Heart right ventricle (tissue), 16 donors: ENCODE data around the gene GPC5. TPM values are rescaled to one million over a fixed set of nuclear protein-coding genes. Genes with fewer than 3 reads are reported as not detected.
A peak's percentile ranks its signal among the peaks of the same experiment; 100 is the strongest.
"Not testable (repeated sequence)": the region's sequence is repeated elsewhere in the genome, so short reads cannot be mapped to it uniquely, and the experiment has no call there.

Source experiments
- ATAC-seq, 8 donors: fragments of 200-7000 bp; cut with Tn5 transposase; one replicate each; pipeline ENCODE4 v1.9.1; 2020; ENCODE audit warnings: mild to moderate bottlenecking in 8 of 8, moderate library complexity in 8 of 8, moderate number of reproducible peaks in 1 of 8
- DNase-seq, 2 donors: peaks; one replicate each; pipeline ENCODE4 v3.0.0-alpha.2; 2020
- H3K27ac ChIP-seq, 10 donors: fragments of 200-600 bp; sonication (generic) in 2 of 10; one replicate each; pipeline versions ENCODE4 v1.5.0 to v1.8.0; 2020 to 2022; ENCODE audit warnings: mild to moderate bottlenecking in 3 of 10
- H3K27me3 ChIP-seq, 7 donors: fragments of 200-600 bp; one replicate each; pipeline ENCODE4 v1.8.0; 2021 to 2022; ENCODE audit warnings: mild to moderate bottlenecking in 2 of 7
- H3K36me3 ChIP-seq, 9 donors: fragments of 200-600 bp; sonication (generic) in 1 of 9; one replicate each; pipeline versions ENCODE4 v1.5.0 to v1.8.0; 2020 to 2022; ENCODE audit warnings: mild to moderate bottlenecking in 2 of 9
- H3K4me1 ChIP-seq, 9 donors: fragments of 200-600 bp; sonication (generic) in 1 of 9; one replicate each; pipeline versions ENCODE4 v1.5.0 to v1.8.0; 2020 to 2022; ENCODE audit warnings: mild to moderate bottlenecking in 4 of 9
- H3K4me3 ChIP-seq, 10 donors: fragments of 200-600 bp; sonication (generic) in 2 of 10; one replicate each; pipeline versions ENCODE4 v1.5.0 to v1.8.0; 2020 to 2022; ENCODE audit warnings: mild to moderate bottlenecking in 7 of 10, moderate library complexity in 2 of 10
- H3K9me3 ChIP-seq, 11 donors: fragments of 200-600 bp in 10 of 11; sonication (generic) in 2 of 11; one replicate each; pipeline versions ENCODE4 v1.5.0 to v1.8.0; 2013 to 2022; ENCODE audit warnings: mild to moderate bottlenecking in 2 of 11, control low read depth in 1 of 11, moderate library complexity in 1 of 11
- WGBS, 2 donors: extraction: QIAGEN DNeasy Blood & Tissue Kit; methylation state at CpG; one replicate each; pipeline ENCODE4 v1.1.7; 2013; ENCODE audit warnings: inconsistent platforms in 1 of 2; 5-methylcytosine and 5-hydroxymethylcytosine counted together
- intact Hi-C, 10 donors: fragments of 100-400 bp; cut with DNase I; formaldehyde crosslinking; loops; one replicate each; pipeline versions ENCODE4 v1.11.1 to v1.14.2; 2022
- polyA plus RNA-seq, 2 donors: library from polyadenylated mRNA; stranded (reverse); fragments of 200-250 nt; gene quantifications; one replicate each; pipeline ENCODE4 v1.2.3, GENCODE V29; 2013
- total RNA-seq, 10 donors: library from RNA; stranded (reverse); fragmentation: NEBNext Ultra II Directional in 3 of 10; extraction: Animal tissue kit (Norgen Biotek cat#: 25700) in 3 of 10; gene quantifications; one replicate each; pipeline versions ENCODE4 v1.2.1 to v1.2.4, GENCODE V29; 2021 to 2023
- TF ChIP-seq, protein P1 (sequence below), 9 donors: fragments of 200-600 bp; sonication (generic) in 2 of 9; IDR thresholded peaks; one replicate each; pipeline versions ENCODE4 v1.5.0 to v1.8.0; 2021 to 2022; ENCODE audit warnings: antibody characterized with exemption in 9 of 9, mild to moderate bottlenecking in 5 of 9, moderate library complexity in 1 of 9
- donor health status: Arrhythmogenic right ventricular cardiomyopathy.
- donor health status: ischemic (EF 13 %, LVEDD 7.1; RV severe dilation, severe dysfunction).
- donor health status: healthy with polysubstance abuse.
- donor health status: DM: no; HTN: yes; CAD: no.
- donor health status: DM: no; HTN: no; CAD: no.
- donor health status: ischemic (EF 25% LVEDD 6.9; RV normal size, moderate dysfunction).
- donor health status: ischemic (EF 25% LVEDD 5.7; RV mildly dilated, moderate dysfunction).
- donor health status: healthy.
- donor health status: DM: yes; HTN: yes; CAD: no.
- donor health status: Ischemic cardiomyopathy.
- donor health status: ischemic (EF 35%, LVEDD 5.7; RV mildly dilated, moderate dysfunction).
- donor health status: nonischemic (EF 11% LVEDD 7.7; RV severe dilation, severe dysfunction).
- donor health status: DM: yes; HTN: yes; CAD: no.
- donor health status: PGD.
- donor health status: ischemic (EF 29% LVEDD 5.4; RV normal size, mild dysfunction).
- donor health status: nonischemic (EF 23%, LVEDD 6.1; RV moderate dilation, normal function).

Gene GPC5
- total and polyA plus RNA-seq, 12 donors = 0.01 to 3.5 (median 0.70) TPM; not detected in 1

DNA sequence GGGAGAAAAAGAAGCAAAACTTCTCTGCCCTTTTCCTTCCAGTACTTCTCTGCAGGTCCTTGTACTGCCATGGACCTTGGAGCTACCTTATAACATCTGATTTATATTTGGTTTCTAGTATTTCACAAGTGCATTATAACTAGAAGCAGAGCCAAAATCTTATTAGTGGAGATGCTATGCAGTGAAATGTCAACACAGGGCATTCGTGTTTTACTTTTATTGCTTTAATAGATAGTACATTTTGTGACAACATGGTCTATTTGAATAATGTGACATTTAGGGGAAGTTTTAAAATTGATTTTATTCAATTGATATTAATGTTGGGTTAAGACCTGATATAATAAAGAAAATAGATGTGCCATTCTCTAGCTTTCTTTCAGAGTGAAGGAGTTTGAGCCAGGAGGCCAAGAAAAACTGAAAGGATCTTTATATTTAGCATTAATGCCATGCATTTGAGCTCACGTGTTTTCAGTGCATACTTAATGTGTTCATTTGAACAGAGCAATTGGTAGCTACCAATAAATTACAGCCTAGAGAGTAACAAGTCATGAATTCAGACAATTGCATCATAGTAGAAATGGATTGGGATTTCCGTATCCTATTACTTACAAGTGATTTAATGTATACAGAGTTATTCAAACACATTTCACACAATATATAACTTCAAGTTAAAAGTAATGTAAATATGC lies 863.8 kb downstream of the GPC5 start:
- Histone ChIP-seq H3K9me3 (no peaks in the 10 kb centered on the region), H3K27ac (no peak overlapping the region), H3K4me1 (peaks cover 0 to 5% (median 0%) of the 10 kb centered on the region in 9 donors), H3K4me3 (no peak overlapping the region), H3K27me3 (no peaks in the 10 kb centered on the region), H3K36me3 (no peaks in the 10 kb centered on the region)
- TF ChIP-seq, protein P1, sequence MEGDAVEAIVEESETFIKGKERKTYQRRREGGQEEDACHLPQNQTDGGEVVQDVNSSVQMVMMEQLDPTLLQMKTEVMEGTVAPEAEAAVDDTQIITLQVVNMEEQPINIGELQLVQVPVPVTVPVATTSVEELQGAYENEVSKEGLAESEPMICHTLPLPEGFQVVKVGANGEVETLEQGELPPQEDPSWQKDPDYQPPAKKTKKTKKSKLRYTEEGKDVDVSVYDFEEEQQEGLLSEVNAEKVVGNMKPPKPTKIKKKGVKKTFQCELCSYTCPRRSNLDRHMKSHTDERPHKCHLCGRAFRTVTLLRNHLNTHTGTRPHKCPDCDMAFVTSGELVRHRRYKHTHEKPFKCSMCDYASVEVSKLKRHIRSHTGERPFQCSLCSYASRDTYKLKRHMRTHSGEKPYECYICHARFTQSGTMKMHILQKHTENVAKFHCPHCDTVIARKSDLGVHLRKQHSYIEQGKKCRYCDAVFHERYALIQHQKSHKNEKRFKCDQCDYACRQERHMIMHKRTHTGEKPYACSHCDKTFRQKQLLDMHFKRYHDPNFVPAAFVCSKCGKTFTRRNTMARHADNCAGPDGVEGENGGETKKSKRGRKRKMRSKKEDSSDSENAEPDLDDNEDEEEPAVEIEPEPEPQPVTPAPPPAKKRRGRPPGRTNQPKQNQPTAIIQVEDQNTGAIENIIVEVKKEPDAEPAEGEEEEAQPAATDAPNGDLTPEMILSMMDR (IDR thresholded peaks at IDR 0.05) = no peak
- intact Hi-C loops = no loop called here
- DNase-seq (no peak), ATAC-seq (no peak)
- 73 to 80% methylated on average over 3 of the region's 3 CpGs for WGBS, 2 donors

DNA sequence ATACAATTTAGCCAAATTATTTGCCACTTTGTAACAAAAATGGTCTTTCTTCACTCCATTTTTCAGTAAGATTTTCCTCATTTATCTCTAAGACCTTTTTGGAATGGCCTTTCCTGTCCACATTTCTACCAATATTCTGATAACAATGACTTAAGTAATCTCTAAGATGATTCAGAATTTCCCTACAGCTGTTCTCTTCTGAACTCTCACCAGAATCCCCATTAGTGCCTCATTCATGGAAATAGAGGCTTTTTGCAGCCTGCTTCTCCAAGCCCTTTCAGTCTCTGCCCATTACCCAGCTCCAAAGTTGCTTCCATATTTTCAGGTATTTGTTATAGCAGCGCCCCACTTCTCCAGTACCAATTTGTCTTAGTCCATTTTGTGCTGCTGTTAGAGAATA lies 867.0 kb downstream of the GPC5 start:
- intact Hi-C loops = loop anchor here in 1 of 10 donors (5.0 kb wide), 1 partner anchor 43 kb away; no protein-coding TSS in a partner anchor
- no peak overlapping the region for H3K4me3 ChIP-seq
- ATAC-seq (peak in 7 of 8 donors; percentile 42 to 75 (median 64)), DNase-seq (no peak)
- no peaks in the 10 kb centered on the region for H3K9me3 ChIP-seq
- TF ChIP-seq, protein P1 (IDR thresholded peaks at IDR 0.05) = no peak
- 83 to 84% methylated on average over 1 of the region's 1 CpG for WGBS, 2 donors
- H3K4me1 ChIP-seq = peaks cover 0 to 5% (median 0%) of the 10 kb centered on the region in 9 donors
- no peaks in the 10 kb centered on the region for H3K36me3 ChIP-seq
- H3K27me3 ChIP-seq = no peaks in the 10 kb centered on the region
- peak overlapping the region in 4 of 10 donors; percentile 4 to 38 (median 18) for H3K27ac ChIP-seq

DNA sequence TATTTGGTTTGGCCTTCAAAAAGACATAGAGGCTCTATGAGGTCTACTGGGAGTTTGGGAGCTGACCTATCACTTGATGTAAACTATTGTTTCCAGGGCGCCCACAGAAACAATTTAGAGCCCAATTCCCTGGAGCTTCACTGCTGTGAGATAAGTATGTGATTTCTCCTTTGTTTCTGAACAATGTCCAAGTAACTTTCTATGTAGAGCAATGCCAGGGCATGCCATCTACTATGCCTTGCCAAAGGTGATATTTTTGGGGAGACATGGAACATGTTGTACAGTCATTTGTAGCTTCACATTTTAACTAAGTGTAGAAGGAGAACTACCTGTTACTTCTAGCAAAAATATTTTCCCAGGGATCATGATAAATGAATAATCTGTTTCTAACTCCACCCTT lies 872.6 kb downstream of the GPC5 start:
- no peak for DNase-seq
- no peaks in the 10 kb centered on the region for H3K36me3 ChIP-seq
- H3K27me3 ChIP-seq = no peaks in the 10 kb centered on the region
- H3K9me3 ChIP-seq = peaks cover 0 to 5% (median 0%) of the 10 kb centered on the region in 11 donors
- WGBS, 2 donors = 64 to 88% methylated on average over 1 of the region's 1 CpG
- no peaks in the 10 kb centered on the region for H3K4me1 ChIP-seq
- intact Hi-C loops = no loop called here
- ATAC-seq = peak in 3 of 8 donors; percentile 57 to 84 (median 65)
- no peak overlapping the region for H3K4me3 ChIP-seq
- no peak overlapping the region for H3K27ac ChIP-seq
- TF ChIP-seq, protein P1 (IDR thresholded peaks at IDR 0.05) = no peak

DNA sequence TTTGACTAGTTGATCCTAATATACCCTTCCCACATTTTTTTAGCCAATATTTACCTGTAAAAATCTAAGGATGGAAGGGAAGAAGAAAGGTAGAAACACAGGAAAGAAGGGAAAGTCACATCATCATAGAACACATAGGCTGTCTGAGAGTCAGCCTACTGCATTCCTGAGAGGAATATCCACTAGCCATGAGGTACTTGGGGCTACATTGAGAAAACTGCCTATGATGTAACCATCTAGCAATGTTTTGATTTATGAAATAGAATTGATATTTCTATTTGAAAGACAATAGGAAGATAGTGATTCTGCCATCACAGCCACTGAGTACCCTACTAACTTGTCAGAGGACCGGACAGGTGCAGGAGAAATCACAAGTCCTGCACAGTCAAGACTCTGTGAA lies 873.8 kb downstream of the GPC5 start:
- no peak for ATAC-seq
- H3K4me1 ChIP-seq = no peaks in the 10 kb centered on the region

DNA sequence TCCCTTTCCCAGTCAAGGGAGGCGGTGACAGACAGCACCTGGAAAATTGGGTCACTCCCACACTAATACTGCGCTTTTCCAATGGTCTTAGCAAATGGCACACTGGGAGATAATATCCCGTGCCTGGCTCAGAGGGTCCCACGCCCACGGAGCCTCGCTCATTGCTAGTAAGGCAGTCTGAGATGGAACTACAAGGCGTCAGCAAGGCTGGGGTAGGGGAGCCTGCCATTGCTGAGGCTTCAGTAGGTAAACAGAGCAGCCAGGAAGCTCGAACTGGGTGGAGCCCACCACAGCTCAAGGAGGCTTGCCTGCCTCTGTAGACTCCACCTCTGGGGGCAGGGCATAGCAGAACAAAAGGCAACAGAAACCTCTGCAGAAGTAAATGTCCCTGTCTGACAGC lies 882.6 kb downstream of the GPC5 start:
- H3K27me3 ChIP-seq, H3K27ac ChIP-seq, ATAC-seq, intact Hi-C loops, H3K36me3 ChIP-seq, H3K4me3 ChIP-seq, DNase-seq, H3K4me1 ChIP-seq: not testable (repeated sequence)
- H3K9me3 ChIP-seq = peaks cover 0 to 26% (median 0%) of the 10 kb centered on the region in 11 donors
- 64 to 75% methylated on average over 8 of the region's 8 CpGs for WGBS, 2 donors

More for the DNA sequence above, 873.8 kb downstream of the GPC5 start:
- H3K4me3 ChIP-seq = no peak overlapping the region
- no peaks in the 10 kb centered on the region for H3K27me3 ChIP-seq
- no peak for DNase-seq
- no peak overlapping the region for H3K27ac ChIP-seq
- intact Hi-C loops = no loop called here
- H3K36me3 ChIP-seq = no peaks in the 10 kb centered on the region
- peaks cover 0 to 5% (median 0%) of the 10 kb centered on the region in 11 donors for H3K9me3 ChIP-seq
- 89 to 91% methylated on average over 1 of the region's 1 CpG for WGBS, 2 donors
- TF ChIP-seq, protein P1 (IDR thresholded peaks at IDR 0.05) = no peak

DNA sequence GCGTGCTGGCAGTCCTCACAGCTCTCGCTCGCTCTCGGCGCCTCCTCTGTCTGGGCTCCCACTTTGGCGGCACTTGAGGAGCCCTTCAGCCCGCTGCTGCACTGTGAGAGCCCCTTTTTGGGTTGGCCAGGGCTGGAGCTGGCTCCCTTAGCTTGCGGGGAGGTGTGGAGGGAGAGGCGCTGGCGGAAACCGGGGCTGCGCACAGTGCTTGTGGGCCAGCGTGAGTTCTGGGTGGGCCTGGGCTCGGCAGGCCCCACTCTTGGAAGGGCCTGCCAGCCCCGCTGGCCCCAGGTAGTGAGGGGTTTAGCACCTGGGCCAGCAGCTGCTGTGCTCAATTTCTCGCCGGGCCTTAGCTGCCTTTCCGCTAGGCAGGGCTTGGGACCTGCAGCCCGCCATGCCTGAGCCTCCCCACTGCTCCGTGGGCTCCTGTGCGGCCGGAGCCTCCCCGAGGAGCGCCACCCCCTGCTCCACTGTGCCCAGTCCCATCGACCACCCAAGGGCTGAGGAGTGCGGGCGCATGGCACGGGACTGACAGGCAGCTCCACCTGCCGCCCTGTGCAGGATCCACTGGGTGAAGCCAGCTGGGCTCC lies 892.4 kb downstream of the GPC5 start:
- H3K27ac ChIP-seq, H3K36me3 ChIP-seq, ATAC-seq, intact Hi-C loops, H3K4me3 ChIP-seq, H3K27me3 ChIP-seq, H3K4me1 ChIP-seq, DNase-seq: not testable (repeated sequence)
- WGBS, 2 donors = 90 to 97% methylated on average over 29 of the region's 29 CpGs
- peaks cover 0 to 78% (median 14%) of the 10 kb centered on the region in 11 donors for H3K9me3 ChIP-seq

DNA sequence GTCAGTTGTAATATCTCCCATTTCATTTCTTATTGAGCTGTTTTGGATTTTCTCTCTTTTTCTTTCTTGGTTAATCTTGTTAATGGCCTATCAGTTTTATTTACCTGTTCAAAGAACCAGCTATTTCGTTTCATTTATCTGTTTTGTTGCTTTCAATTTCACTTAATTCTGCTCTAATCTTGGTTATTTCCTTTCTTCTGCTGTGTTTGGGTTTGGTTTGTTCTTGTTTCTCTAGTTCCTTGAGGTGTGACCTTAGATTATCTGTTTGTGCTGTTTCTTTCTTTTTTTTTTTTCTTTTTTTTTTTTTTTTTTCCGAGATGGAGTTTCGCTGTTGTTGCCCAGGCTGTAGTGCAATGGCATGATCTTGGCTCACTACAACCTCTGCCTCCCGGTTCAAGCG lies 896.1 kb downstream of the GPC5 start:
- ATAC-seq, H3K27ac ChIP-seq, H3K27me3 ChIP-seq, intact Hi-C loops, DNase-seq, H3K4me1 ChIP-seq, H3K36me3 ChIP-seq, H3K4me3 ChIP-seq: not testable (repeated sequence)
- 82 to 87% methylated on average over 5 of the region's 5 CpGs for WGBS, 2 donors
- peaks cover 0 to 59% (median 8%) of the 10 kb centered on the region in 11 donors for H3K9me3 ChIP-seq
